G401.6 (cell line): ENCODE results near the gene CIB4.

Experiments
- FAIRE-seq: peaks from 2 replicates; lab custom pipeline; 2012; peaks lifted over from hg19 to GRCh38; lab: Jason Lieb, UNC

The CIB4 gene

GRCh38 chr2:26640781-26641564 lies at the start of gene CIB4:
TSS of gene CIB4 (minus strand) at chr2:26641366. CDS start at chr2:26641314, 52 bp downstream.
- no peak for FAIRE-seq

DNA sequence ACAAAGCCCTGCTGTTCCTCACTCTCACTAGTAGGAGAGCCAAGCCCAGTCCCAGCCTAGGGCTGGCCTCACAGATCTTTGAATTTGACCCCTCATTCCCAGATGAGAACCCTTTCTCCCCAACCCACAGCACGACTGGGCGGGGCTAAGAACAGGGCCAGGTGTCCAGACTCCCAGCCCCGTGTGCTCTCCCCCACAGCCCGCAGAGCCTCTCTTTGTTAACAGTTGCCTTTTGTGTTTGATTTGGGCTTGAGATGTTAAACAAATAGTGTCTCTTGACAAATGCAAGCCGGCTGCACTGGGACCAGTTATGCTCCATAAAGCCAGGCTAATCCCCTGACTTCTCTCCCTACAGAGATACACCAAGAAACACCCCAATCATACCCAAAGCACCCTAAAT lies 46.6 kb upstream of the CIB4 start:
- no peak for FAIRE-seq

GRCh38 chr2:26687328-26687727 lies 46.2 kb upstream of the CIB4 start:
- no peak for FAIRE-seq

GRCh38 chr2:26685989-26686839 lies 45.0 kb upstream of the CIB4 start:
- FAIRE-seq = no peak

DNA sequence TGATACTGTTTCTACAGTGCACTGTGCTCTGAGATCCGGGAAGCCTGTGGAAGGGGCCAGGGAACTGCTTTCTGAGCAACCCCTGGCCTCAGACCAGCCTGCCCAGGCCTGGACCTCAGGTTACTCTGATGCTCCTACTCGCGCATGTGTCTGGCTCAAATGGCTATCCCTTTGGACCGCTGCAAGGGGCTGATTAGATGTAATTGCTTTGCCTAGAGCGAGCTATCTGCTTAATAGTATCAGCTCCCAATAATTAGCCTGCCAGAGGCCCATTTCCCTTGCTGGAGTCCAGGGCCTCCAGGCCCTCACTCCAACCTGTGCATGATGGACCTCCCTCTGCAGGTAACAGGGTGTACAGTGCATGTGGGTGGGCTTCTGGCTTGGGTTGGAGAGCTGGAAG lies 44.2 kb upstream of the CIB4 start:
- no peak for FAIRE-seq

- no peak for FAIRE-seq
Measured at GRCh38 chr2:26683583-26683982, 42.4 kb upstream of the CIB4 start.

DNA sequence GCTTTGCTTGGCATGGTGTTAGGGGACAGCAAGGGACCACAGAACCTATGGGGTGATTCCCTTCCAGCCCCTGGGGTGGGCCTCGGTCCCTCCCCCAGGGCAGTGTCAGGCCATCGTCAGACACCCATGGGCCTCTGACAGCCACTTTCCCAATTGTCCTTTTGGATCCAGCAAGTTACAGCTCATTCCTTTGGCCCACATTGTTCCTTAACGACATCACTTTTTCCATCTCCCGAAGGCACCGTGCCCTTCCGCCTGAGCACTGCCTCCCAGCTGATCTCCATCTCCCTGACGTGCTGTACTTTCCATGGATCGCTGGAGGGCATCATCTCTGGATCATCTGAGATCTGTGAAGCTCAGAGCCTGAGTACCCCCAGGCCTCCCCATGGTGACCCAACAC lies 41.0 kb upstream of the CIB4 start:
- FAIRE-seq = no peak

DNA sequence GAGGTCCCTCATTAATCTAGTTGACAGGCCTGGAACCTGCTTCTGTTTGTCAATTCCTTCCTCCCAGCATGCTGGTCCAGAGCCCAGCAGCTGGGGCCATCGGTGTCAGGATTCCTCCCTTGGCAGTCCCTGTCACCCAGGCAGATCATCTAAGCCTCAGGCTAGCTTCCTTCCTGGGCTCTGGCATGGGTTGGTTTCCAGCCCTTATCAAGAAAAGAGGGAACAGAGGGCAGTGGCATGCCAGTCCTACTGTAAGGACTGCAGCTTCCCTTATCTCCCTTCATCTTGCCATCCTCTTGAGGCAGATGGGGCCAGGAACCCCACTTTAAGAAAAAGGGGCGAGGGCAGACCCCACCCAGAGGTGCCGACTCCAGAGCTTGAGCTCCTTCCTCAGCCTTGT lies 40.5 kb upstream of the CIB4 start:
- no peak for FAIRE-seq

GRCh38 chr2:26679867-26680266 lies 38.7 kb upstream of the CIB4 start:
- FAIRE-seq = no peak

DNA sequence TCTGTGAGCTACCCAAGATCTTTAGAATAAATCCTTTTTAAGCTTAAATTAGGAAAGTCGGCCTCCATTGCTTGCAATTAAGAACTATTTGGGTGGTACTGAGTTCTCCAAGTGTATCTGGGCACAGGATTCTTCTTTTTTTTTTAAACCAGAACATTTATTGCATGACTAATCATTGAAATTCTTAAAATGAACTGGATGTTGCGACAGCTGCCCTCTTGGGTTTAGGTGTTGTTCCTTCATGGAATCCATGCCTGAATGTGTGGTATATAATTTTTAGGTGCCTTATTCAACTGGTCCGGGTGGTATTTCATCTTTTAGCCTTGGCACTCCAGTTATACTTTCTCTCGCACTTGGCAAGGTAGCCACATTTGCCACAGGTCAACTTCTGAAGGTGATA lies 36.9 kb upstream of the CIB4 start:
- FAIRE-seq = no peak

- FAIRE-seq = no peak
Measured at GRCh38 chr2:26675651-26676255, 34.6 kb upstream of the CIB4 start.

- no peak for FAIRE-seq
Measured at GRCh38 chr2:26674771-26675170, 33.6 kb upstream of the CIB4 start.

DNA sequence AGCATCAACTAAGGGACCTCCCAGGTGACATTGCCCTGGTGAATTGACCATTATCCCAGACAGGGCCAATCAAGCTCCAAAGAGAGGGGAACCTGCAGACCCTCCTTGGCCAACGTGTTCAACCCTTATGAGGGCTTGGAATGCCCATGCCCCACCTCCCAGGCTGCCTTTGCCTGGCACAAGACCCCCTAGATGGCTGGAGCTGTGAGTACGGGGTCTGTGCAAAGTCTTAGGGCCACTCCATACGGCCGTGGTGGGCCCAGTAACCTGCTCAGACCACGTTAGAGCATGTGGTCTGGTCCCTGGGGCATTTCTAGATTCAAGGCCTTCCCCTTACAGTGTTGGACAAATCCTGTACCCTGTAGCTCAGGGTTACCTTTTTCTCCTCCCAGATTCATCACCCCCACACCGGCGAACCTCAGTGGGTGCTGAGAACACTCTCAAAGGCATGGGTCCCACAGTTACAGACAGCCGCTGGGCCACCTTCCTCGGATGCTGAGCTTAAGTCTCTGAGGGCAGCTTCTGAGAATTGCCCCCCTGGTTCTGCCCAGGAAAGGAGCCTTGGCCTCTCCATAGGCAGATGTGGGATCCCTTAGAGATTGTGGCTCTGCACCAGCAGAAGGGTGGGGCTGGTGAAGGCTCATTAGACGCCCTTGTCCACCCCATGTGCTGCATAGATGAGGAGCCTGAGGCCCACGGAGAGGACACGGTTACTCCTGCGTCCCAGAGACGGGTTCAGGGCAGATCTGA lies 33.0 kb upstream of the CIB4 start:
- FAIRE-seq = no peak

DNA sequence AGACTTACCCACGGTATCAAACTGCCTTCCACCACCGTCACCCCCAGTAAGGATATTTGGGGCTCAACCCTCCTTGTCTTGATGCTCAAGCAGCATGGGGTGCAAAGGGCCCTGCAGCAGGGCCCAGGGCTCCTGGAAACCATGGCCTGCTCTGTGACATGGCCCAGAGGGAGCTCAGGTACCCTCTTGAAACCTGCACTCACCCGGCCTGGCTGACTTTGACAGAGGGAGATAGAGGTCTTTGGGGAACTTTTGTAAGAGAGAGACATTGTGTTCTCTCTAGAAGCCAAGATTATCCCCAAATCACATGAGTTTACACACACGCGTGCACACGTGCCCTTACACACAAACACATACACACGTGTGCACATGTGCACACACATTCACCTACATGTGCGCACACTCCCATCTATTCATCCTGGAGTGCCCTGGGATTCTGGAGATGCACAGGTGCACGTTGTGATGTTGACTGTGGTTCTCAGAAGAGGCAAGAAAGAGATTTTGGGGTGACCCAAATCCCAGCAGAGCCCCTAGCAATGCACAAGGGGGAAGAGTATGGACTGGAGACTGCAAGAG lies 31.7 kb upstream of the CIB4 start:
- no peak for FAIRE-seq

GRCh38 chr2:26672112-26672817 lies 31.1 kb upstream of the CIB4 start:
- FAIRE-seq = no peak

DNA sequence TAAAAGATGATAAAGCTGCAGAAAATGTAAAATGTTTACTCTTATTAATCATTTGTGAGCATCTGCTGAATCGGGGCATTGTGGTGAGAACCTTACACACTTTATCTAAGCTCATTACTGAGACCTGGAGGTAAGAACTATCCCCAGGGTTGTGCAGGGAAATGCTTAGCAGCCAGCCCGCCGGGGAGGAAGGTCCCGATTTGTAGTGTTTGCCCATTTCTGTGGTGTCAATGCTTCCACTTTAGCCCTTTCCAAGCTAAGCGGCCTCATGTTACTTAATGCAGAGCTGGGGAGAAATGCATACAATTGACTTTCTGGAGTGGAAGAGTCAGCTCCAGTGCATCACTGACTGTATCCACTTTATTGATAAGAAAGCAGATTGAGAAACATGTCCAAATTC lies 30.5 kb upstream of the CIB4 start:
- FAIRE-seq = no peak

- no peak for FAIRE-seq
Measured at GRCh38 chr2:26670931-26671460, 29.8 kb upstream of the CIB4 start.

DNA sequence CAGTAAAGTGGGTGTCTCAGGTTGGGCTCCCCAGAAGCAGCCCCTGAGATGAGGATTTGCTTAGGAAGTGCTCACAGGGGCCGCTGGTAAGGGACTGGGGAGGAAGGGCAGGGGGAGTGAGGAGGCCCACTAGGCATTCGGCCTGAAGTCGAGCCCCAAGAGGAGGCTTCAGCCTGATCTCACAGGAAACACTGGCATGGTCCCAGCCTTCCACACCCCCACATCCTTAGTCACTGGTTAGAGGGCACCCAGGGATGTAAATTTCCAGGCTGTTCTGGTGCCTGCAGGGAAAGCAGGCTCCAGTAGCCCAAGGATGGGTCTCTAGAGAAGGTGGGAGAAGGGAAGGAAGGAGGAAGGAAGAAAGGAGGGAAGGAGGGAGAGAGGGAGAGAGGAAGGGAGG lies 29.0 kb upstream of the CIB4 start:
- no peak for FAIRE-seq

DNA sequence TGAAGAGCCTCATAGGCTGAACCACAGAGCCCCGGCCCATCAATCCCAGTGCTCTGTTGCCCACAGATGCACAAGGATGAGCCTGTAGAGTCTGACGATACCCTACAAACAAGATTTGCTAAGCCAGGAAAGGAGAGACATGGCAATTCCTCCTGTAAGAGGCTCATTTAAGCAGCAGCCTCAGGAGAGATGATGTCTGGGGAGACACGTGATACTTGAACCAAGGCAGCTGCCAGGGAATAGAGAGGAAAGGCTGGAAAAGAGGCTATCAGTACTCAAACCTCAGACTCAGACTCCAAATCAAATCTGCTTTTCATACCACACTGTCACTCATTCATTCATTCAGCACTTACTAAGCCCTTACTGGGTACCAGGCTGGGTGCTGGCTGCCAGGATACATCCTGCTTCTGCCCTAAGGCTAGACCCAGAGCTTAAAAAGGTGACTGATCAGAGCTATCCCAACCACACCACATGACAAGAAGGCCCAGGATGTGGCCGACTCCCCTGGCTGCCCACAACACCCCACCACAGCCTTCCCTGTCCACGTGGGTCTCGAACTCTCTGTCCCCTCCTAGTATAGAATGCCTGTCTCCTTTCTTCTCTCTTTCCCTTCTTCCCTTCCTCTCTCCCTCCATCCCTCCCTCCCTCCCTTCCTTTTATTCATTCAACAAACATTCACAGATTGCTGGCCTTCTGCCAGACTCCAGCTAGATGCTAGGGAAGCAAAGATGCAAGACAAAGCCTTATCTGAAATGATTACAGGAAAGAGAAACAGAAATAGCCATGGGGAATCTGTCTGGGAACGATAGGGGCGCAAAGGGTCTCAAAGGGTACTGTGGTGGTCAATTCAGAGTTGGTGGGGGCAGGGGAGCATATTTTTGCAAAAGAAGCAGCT lies 27.9 kb upstream of the CIB4 start:
- no peak for FAIRE-seq

DNA sequence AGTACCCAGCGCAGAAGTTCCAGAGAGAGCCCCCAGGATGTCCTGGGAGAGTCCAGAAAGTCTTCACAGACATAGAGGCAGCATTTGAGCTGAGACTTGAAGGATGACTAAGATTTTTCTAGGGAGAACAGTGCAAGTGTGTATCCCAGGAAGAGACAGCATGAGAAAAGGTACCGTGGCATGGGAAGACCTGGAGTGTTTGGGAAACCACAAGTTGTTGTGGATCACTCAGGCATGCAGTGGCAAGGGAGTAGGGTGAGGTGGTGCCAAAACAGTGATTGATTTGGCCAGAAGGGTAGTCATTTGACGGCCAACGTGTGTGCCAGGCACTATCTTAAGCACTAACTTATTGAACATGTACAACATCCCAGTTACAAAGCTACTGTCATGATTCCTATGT lies 26.9 kb upstream of the CIB4 start:
- FAIRE-seq = no peak
